Kidney glomerular epithelial cell (primary cell): ENCODE measurements around the gene DNAJA2.
"Not testable (repeated sequence)": the region's sequence is repeated elsewhere in the genome, so short reads cannot be mapped to it uniquely, and the experiment has no call there.

ENCODE experiments used
- DNase-seq: peaks from one replicate; lab custom pipeline; 2025; lab: John Stamatoyannopoulos, UW

The DNAJA2 gene

GRCh38 chr16:46975165-46975564 lies 1.7 kb upstream of the DNAJA2 start:
- DNase-seq: no peak

GRCh38 chr16:46974352-46974751 lies 878 bp upstream of the DNAJA2 start:
- DNase-seq: no peak

GRCh38 chr16:46973996-46974324 lies 486 bp upstream of the DNAJA2 start:
- no peak for DNase-seq

- DNase-seq: peak; percentile 14
Measured at GRCh38 chr16:46972429-46973206, 856 bp downstream of the DNAJA2 start.

GRCh38 chr16:46971271-46971670 lies 2.2 kb downstream of the DNAJA2 start:
- no peak for DNase-seq

GRCh38 chr16:46970089-46970488 lies 3.4 kb downstream of the DNAJA2 start:
- no peak for DNase-seq

- no peak for DNase-seq
Measured at GRCh38 chr16:46968063-46968435, 5.4 kb downstream of the DNAJA2 start.

GRCh38 chr16:46962629-46963028 lies 10.8 kb downstream of the DNAJA2 start:
- no peak for DNase-seq

- DNase-seq: no peak
Measured at GRCh38 chr16:46961373-46962353, 11.8 kb downstream of the DNAJA2 start.

GRCh38 chr16:46954562-46954961 lies 18.9 kb downstream of the DNAJA2 start:
- DNase-seq: no peak

- DNase-seq: no peak
Measured at GRCh38 chr16:46950009-46950408, 23.5 kb downstream of the DNAJA2 start.

GRCh38 chr16:46949241-46949892 lies 24.1 kb downstream of the DNAJA2 start:
- DNase-seq: no peak

- no peak for DNase-seq
Measured at GRCh38 chr16:46948548-46949166, 24.8 kb downstream of the DNAJA2 start.

- peak; percentile 5 for DNase-seq
Measured at GRCh38 chr16:46947900-46948547, 25.4 kb downstream of the DNAJA2 start.

GRCh38 chr16:46944713-46945112 lies 28.8 kb downstream of the DNAJA2 start:
- not testable (repeated sequence) for DNase-seq

- no peak for DNase-seq
Measured at GRCh38 chr16:46937536-46937935, 35.9 kb downstream of the DNAJA2 start.

- DNase-seq: no peak
Measured at GRCh38 chr16:46932802-46933201, 40.7 kb downstream of the DNAJA2 start.

GRCh38 chr16:46930861-46931260 lies 42.6 kb downstream of the DNAJA2 start:
- DNase-seq: no peak

GRCh38 chr16:46929378-46930332 lies 43.8 kb downstream of the DNAJA2 start:
- peak; percentile 7 for DNase-seq

GRCh38 chr16:46928811-46929210 lies 44.7 kb downstream of the DNAJA2 start:
- no peak for DNase-seq
